ENCODE results near the gene MAN2A2. TPM values are rescaled to one million over a fixed set of nuclear protein-coding genes. Genes with fewer than 3 reads are reported as not detected.

MAN2A2 gene
- total and polyA plus RNA-seq, 2 experiments from 2014 or later, result 4.3 to 7.7 TPM

GRCh38 chr15:90881181-90881977 lies 21.7 kb upstream of the MAN2A2 start:
- peaks cover 6% of the 10 kb centered on the region; the same call in 1 of the 2 replicates for H3F3A ChIP-seq (ENCODE audit: insufficient read depth)
- no peaks in the 10 kb centered on the region for H3K27me3 ChIP-seq (replicated peaks; ENCODE audit: insufficient read depth)
- H3K9ac ChIP-seq, result no peak overlapping the region
- in situ Hi-C loops (cut with MboI), result loop anchor here (10.0 to 25.0 kb wide), 2 partner anchors 227 to 569 kb away; no protein-coding TSS in a partner anchor
- H3K9me2 ChIP-seq (ENCODE audit: insufficient read depth), result no peaks in the 10 kb centered on the region
- H3K36me3 ChIP-seq (ENCODE audit: low read depth), result peaks cover 5% of the 10 kb centered on the region; the same call in 1 of the 2 replicates
- H3K4me2 ChIP-seq (ENCODE audit: unreplicated experiment), result no peak overlapping the region
- peaks cover 4% of the 10 kb centered on the region; the same call in 1 of the 2 replicates for H3K4me1 ChIP-seq (ENCODE audit: insufficient read depth)
- DNase-seq, result no peak
- no peak overlapping the region for H3K27ac ChIP-seq
- WGBS, 2 experiments (ENCODE audit: low coverage in 1 of 2, low lambda C conversion rate in 2 of 2, missing lambda C conversion rate in 2 of 2), result 88 to 89% methylated on average over 32 to 35 of the region's 35 CpGs
- H3K4me3 ChIP-seq, result no peak overlapping the region
- no peaks in the 10 kb centered on the region for H4K20me1 ChIP-seq (ENCODE audit: insufficient read depth)
- 0 out of 2 replicates have a peak, but pooled peaks cover 3% of the 10 kb centered on the region for H3K79me2 ChIP-seq (ENCODE audit: insufficient read depth)
- H2AFZ ChIP-seq, result no peak overlapping the region
- H3K9me3 ChIP-seq (ENCODE audit: low read depth), result no peaks in the 10 kb centered on the region
- no peak for TF ChIP-seq EZH2phosphoT487 (IDR thresholded peaks at IDR 0.05; ENCODE audit: insufficient read depth, low read depth)
- no peak for TF ChIP-seq EZH2 (IDR thresholded peaks at IDR 0.05; ENCODE audit: insufficient read depth, poor library complexity, severe bottlenecking)

DNA sequence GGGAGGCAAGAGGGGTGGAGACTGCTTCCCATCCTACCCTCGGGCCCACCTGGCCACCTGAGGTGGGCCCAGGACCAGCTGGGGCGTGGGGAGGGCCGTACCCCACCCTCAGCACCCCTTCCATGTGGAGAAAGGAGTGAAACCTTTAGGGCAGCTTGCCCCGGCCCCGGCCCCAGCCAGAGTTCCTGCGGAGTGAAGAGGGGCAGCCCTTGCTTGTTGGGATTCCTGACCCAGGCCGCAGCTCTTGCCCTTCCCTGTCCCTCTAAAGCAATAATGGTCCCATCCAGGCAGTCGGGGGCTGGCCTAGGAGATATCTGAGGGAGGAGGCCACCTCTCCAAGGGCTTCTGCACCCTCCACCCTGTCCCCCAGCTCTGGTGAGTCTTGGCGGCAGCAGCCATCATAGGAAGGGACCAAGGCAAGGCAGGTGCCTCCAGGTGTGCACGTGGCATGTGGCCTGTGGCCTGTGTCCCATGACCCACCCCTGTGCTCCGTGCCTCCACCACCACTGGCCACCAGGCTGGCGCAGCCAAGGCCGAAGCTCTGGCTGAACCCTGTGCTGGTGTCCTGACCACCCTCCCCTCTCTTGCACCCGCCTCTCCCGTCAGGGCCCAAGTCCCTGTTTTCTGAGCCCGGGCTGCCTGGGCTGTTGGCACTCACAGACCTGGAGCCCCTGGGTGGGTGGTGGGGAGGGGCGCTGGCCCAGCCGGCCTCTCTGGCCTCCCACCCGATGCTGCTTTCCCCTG lies 21.0 kb upstream of the MAN2A2 start:
- peaks cover 4% of the 10 kb centered on the region; the same call in 1 of the 2 replicates for H3K4me1 ChIP-seq (ENCODE audit: insufficient read depth)
- no peaks in the 10 kb centered on the region for H3K27me3 ChIP-seq (replicated peaks; ENCODE audit: insufficient read depth)
- H3K9me3 ChIP-seq (ENCODE audit: low read depth), result no peaks in the 10 kb centered on the region
- in situ Hi-C loops (cut with MboI), result loop anchor here (10.0 to 25.0 kb wide), 2 partner anchors 227 to 570 kb away; no protein-coding TSS in a partner anchor
- peaks cover 5% of the 10 kb centered on the region; the same call in 1 of the 2 replicates for H3K36me3 ChIP-seq (ENCODE audit: low read depth)
- no peaks in the 10 kb centered on the region for H3K79me2 ChIP-seq (ENCODE audit: insufficient read depth)
- H3K27ac ChIP-seq, result no peak overlapping the region
- no peak overlapping the region for H3K9ac ChIP-seq
- DNase-seq, result no peak
- H3K9me2 ChIP-seq (ENCODE audit: insufficient read depth), result no peaks in the 10 kb centered on the region
- H2AFZ ChIP-seq, result no peak overlapping the region
- no peak overlapping the region for H3K4me3 ChIP-seq
- peaks cover 6% of the 10 kb centered on the region; the same call in 1 of the 2 replicates for H3F3A ChIP-seq (ENCODE audit: insufficient read depth)
- WGBS, 2 experiments (ENCODE audit: low coverage in 1 of 2, low lambda C conversion rate in 2 of 2, missing lambda C conversion rate in 2 of 2), result 86 to 90% methylated on average over 18 to 19 of the region's 19 CpGs
- H3K4me2 ChIP-seq (ENCODE audit: unreplicated experiment), result no peak overlapping the region
- H4K20me1 ChIP-seq (ENCODE audit: insufficient read depth), result no peaks in the 10 kb centered on the region
- TF ChIP-seq EZH2phosphoT487 (IDR thresholded peaks at IDR 0.05; ENCODE audit: insufficient read depth, low read depth) (no peak), EZH2 (IDR thresholded peaks at IDR 0.05; ENCODE audit: insufficient read depth, poor library complexity, severe bottlenecking) (no peak)

DNA sequence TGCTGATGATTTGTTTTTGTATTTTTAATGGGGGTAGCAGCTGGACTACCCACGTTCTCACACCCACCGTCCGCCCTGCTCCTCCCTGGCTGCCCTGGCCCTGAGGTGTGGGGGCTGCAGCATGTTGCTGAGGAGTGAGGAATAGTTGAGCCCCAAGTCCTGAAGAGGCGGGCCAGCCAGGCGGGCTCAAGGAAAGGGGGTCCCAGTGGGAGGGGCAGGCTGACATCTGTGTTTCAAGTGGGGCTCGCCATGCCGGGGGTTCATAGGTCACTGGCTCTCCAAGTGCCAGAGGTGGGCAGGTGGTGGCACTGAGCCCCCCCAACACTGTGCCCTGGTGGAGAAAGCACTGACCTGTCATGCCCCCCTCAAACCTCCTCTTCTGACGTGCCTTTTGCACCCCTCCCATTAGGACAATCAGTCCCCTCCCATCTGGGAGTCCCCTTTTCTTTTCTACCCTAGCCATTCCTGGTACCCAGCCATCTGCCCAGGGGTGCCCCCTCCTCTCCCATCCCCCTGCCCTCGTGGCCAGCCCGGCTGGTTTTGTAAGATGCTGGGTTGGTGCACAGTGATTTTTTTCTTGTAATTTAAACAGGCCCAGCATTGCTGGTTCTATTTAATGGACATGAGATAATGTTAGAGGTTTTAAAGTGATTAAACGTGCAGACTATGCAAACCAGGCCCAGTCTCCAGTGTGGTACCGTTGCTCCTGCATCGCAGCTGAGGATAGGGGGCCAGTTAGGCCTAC lies 20.1 kb upstream of the MAN2A2 start:
- Histone ChIP-seq H3K27ac (no peak overlapping the region), H3K9me3 (ENCODE audit: low read depth) (no peaks in the 10 kb centered on the region), H4K20me1 (ENCODE audit: insufficient read depth) (no peaks in the 10 kb centered on the region), H3K27me3 (replicated peaks; ENCODE audit: insufficient read depth) (no peaks in the 10 kb centered on the region), H3K9me2 (ENCODE audit: insufficient read depth) (no peaks in the 10 kb centered on the region), H3K4me2 (ENCODE audit: unreplicated experiment) (no peak overlapping the region), H3K36me3 (ENCODE audit: low read depth) (0 out of 2 replicates have a peak, but pooled peaks cover 5% of the 10 kb centered on the region), H3K9ac (peak overlapping the region; percentile 85), H3K4me1 (ENCODE audit: insufficient read depth) (peaks cover 4% of the 10 kb centered on the region; the same call in 1 of the 2 replicates), H2AFZ (no peak overlapping the region), H3F3A (ENCODE audit: insufficient read depth) (peaks cover 6% of the 10 kb centered on the region; the same call in 1 of the 2 replicates), H3K79me2 (ENCODE audit: insufficient read depth) (no peaks in the 10 kb centered on the region), H3K4me3 (no peak overlapping the region)
- TF ChIP-seq EZH2phosphoT487 (IDR thresholded peaks at IDR 0.05; ENCODE audit: insufficient read depth, low read depth) (no peak), EZH2 (IDR thresholded peaks at IDR 0.05; ENCODE audit: insufficient read depth, poor library complexity, severe bottlenecking) (no peak)
- in situ Hi-C loops (cut with MboI), result loop anchor here (10.0 to 25.0 kb wide), 2 partner anchors 228 to 571 kb away; no protein-coding TSS in a partner anchor
- no peak for DNase-seq
- 78 to 87% methylated on average over 12 to 13 of the region's 13 CpGs for WGBS, 2 experiments (ENCODE audit: low coverage in 1 of 2, low lambda C conversion rate in 2 of 2, missing lambda C conversion rate in 2 of 2)

Measured in GM23248 (cell line).